Upper lobe of right lung (tissue), 1 donor: ENCODE measurements around the gene NMRK2. TPM values are rescaled to one million over a fixed set of nuclear protein-coding genes. Genes with fewer than 3 reads are reported as not detected.

Source experiments
- ATAC-seq: fragments of 200-7000 bp; cut with Tn5 transposase; one replicate; pipeline ENCODE4 v1.9.1; 2020; ENCODE audit warnings: mild to moderate bottlenecking, moderate library complexity
- DNase-seq: peaks from one replicate; pipeline ENCODE4 v3.0.0-alpha.2; 2020
- H3K27ac ChIP-seq: fragments of 200-600 bp; one replicate; pipeline ENCODE4 v1.8.0; 2022
- H3K27me3 ChIP-seq: fragments of 200-600 bp; one replicate; pipeline ENCODE4 v1.8.0; 2022; ENCODE audit warnings: mild to moderate bottlenecking
- H3K36me3 ChIP-seq: fragments of 200-600 bp; one replicate; pipeline ENCODE4 v1.8.0; 2022
- H3K4me1 ChIP-seq: fragments of 200-600 bp; one replicate; pipeline ENCODE4 v1.8.0; 2022
- H3K4me3 ChIP-seq: fragments of 200-600 bp; one replicate; pipeline ENCODE4 v1.8.0; 2022; ENCODE audit warnings: mild to moderate bottlenecking
- H3K9me3 ChIP-seq: fragments of 200-600 bp; one replicate; pipeline ENCODE4 v1.8.0; 2022
- intact Hi-C: fragments of 100-400 bp; cut with DNase I; formaldehyde crosslinking; loops from one replicate; pipeline ENCODE4 v1.11.0; 2022
- total RNA-seq: library from RNA; stranded (reverse); fragmentation: NEBNext Ultra II Directional; extraction: Animal tissue kit (Norgen Biotek cat#: 25700); gene quantifications from one replicate; pipeline ENCODE4 v1.2.1, GENCODE V29; 2021
- TF ChIP-seq, protein P1 (sequence below): fragments of 200-600 bp; IDR thresholded peaks from one replicate; pipeline ENCODE4 v1.8.0; 2022; ENCODE audit warnings: antibody characterized with exemption
- donor health status: DM: no; HTN: yes; CAD: no; lungs with severe emphysema.

NMRK2 gene
- total RNA-seq, 1 donor from 2014 or later: 1.6 TPM

DNA sequence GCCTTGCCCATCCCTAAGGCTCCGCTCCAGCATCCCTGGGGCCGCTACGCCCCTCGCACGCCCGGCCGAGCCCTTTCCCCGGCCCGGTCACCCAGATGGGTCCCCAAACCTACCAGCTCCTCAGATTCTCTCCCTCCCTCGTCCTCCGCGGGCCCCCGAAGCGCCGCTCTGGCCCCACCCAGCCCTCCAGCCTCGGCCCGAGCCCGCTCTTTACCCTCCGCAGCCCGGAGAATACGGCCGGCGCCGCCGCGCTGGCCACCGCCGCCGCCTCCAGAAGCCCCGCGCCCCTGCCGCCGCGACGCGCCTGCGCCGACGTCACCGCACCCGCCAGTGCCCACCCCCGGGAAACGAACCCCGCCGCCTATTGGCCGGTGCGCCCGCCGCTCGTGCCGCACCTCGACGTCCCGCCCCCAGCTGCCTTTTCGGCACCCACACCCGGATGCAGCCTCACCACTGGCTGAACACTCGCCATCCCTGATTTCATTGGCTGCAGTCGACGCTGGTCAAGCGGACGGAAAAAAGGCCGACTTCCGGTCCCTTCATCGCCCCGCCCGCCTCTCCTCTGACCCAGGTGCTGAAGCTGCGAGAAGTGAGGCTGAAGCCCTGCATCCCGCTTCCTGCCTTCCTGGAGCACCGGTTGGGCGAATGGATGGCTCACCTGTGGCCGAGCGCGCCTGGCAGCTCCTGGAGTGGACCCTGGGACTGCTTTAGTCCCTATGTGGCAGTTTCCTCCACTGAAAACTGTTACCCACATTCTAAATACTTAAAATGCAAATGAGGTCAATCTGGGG lies 38.1 kb downstream of the NMRK2 start, which contains the start of gene DAPK3:
DAPK3 (minus strand) TSS at position 292 of the 791 bp plus-strand sequence. CDS start 1,364 bp downstream, outside the sequence.
- Histone ChIP-seq H3K27ac (peak within 1 kb of the TSS; percentile 88), H3K36me3 (peaks cover 30% of the 10 kb centered on the region), H3K4me1 (peaks cover 44% of the 10 kb centered on the region), H3K27me3 (no peaks in the 10 kb centered on the region), H3K4me3 (peak within 1 kb of the TSS; percentile 80), H3K9me3 (no peaks in the 10 kb centered on the region)
- DNase-seq (peak; percentile 98), ATAC-seq (peak; percentile 96)
- intact Hi-C loops: no loop called here
- TF ChIP-seq, protein P1, sequence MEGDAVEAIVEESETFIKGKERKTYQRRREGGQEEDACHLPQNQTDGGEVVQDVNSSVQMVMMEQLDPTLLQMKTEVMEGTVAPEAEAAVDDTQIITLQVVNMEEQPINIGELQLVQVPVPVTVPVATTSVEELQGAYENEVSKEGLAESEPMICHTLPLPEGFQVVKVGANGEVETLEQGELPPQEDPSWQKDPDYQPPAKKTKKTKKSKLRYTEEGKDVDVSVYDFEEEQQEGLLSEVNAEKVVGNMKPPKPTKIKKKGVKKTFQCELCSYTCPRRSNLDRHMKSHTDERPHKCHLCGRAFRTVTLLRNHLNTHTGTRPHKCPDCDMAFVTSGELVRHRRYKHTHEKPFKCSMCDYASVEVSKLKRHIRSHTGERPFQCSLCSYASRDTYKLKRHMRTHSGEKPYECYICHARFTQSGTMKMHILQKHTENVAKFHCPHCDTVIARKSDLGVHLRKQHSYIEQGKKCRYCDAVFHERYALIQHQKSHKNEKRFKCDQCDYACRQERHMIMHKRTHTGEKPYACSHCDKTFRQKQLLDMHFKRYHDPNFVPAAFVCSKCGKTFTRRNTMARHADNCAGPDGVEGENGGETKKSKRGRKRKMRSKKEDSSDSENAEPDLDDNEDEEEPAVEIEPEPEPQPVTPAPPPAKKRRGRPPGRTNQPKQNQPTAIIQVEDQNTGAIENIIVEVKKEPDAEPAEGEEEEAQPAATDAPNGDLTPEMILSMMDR: no peak

DNA sequence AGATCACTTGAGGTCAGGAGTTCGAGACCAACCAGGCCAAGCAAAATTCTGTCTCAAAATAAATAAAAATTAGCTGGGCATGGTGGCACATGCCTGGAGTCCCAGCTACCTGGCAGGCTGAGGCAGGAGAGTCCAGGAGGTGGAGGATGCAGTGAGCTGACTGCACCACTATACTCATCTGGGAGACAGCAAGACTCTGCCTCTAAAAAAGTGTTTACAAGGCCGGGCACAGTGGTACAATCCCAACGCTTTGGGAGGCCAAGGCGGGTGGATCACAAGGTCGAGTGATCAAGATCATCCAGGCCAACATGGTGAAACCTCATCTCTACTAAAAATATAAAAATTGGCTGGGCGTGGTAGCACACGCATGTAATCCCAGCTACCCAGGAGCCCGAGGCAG lies 42.3 kb downstream of the NMRK2 start:
- no peak overlapping the region for H3K27ac ChIP-seq
- peaks cover 52% of the 10 kb centered on the region for H3K36me3 ChIP-seq
- H3K9me3 ChIP-seq: no peaks in the 10 kb centered on the region
- TF ChIP-seq, protein P1: no peak
- DNase-seq (no peak), ATAC-seq (no peak)
- H3K4me1 ChIP-seq: peaks cover 7% of the 10 kb centered on the region
- intact Hi-C loops: no loop called here
- H3K4me3 ChIP-seq: no peak overlapping the region
- no peaks in the 10 kb centered on the region for H3K27me3 ChIP-seq

DNA sequence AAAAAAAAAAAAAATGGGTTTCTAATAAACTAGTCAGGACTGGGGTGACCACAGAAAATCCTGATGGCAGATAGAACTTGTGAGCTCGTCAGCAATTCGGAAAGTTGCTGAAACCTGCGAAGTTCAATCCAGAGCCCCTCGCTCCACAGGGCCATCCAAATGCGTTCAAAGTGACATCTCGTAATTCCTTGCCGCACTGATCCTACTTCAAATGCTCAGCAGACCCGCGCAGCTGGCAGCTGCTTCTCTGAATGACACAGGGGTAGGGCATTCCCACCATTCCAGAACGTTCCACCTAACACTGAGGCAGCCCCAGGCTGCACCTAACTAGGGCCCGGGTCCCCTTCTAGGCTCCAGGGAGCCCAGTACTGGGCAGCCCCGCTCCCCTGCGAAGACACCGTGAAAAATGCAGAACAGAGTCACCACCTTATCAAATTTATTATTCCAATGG lies 42.8 kb downstream of the NMRK2 start:
- TF ChIP-seq, protein P1: no peak
- Histone ChIP-seq H3K27ac (no peak overlapping the region), H3K36me3 (peaks cover 57% of the 10 kb centered on the region), H3K4me3 (no peak overlapping the region), H3K4me1 (peaks cover 5% of the 10 kb centered on the region), H3K27me3 (no peaks in the 10 kb centered on the region), H3K9me3 (no peaks in the 10 kb centered on the region)
- no peak for ATAC-seq
- intact Hi-C loops: no loop called here
- DNase-seq: no peak

DNA sequence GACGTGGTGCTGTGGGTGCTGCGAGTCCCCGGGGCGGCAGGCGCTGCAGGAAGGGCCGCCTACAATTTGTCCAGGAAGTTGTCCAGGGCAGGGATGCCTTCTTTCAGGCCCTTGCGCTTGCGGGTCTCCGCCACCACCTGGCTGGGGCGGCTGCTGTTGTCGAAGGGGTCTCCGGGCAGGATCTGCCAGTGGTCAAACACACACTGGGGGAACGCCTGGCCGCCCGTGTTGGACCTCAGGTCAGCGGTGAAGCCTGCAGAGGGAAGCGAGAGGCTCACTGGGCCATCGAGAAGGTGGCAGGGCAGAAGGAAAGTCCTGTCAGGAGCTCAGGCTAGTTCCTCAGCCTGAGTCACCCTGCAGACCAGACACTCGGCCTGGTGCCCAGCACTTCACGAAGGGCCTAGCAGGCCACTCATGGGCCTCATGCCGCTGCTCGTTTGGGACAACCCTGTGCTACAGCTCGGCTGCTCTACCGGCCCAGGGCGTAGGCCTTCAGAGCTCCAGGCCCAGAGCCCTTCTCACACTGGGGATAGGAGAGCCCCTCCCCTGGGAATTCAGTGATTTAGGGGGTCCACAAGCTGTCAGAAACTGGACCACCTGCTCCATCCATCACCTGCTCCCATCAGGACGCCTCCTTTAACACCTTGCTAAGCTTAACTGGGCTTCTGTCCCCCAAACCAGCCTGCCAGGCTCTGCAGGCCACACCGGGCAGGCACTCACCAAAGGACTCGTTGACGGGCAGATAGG lies 43.8 kb downstream of the NMRK2 start:
- Histone ChIP-seq H3K27ac (no peak overlapping the region), H3K4me1 (peaks cover under 1% of the 10 kb centered on the region), H3K9me3 (no peaks in the 10 kb centered on the region), H3K27me3 (no peaks in the 10 kb centered on the region), H3K4me3 (no peak overlapping the region), H3K36me3 (peaks cover 68% of the 10 kb centered on the region)
- intact Hi-C loops: no loop called here
- ATAC-seq (peak; percentile 8), DNase-seq (no peak)
- TF ChIP-seq, protein P1: no peak

DNA sequence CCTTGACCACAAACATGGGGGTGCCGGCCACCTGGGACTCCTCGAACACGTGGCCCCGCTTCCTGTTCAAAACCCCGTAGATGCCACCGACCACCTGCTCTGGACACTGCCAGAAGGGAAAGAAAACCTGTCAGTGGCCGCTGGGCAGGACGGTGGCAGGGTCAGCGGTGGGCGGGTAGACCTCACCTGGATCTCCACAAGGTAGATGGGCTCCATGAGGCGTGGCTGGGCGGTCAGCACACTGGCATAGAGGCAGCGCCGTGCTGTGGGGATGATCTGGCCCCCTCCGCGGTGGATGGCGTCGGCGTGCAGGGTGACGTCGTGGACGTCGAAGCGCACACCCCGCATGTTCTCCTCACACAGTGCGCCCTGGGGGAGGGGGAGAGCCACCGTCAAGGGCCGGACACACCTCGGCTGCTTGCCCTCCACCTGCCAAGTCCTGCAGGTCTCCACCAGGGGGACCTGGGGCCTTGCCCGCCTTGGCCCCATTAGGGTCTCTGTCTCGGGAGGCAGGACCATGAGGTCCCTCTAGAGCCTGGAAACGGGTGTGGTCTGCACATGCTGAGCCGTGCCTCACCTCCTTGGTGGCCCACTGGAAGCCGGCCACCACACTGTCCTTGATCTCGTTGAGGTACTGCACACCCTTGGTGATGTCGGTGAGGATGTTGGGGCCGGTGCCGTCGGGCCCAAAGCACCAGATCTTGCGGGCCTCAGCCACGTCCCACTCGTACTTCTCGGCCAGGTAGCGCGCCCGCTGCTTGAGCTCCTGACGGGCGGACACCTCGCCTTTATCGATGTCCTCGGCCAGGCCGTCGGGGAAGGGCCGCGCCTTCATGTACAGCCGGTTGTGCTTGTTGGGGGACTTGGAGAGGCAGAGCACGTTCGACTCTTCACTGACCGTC lies 44.6 kb downstream of the NMRK2 start:
- ATAC-seq: peak; percentile 3
- intact Hi-C loops: no loop called here
- Histone ChIP-seq H3K36me3 (peaks cover 76% of the 10 kb centered on the region), H3K4me3 (no peak overlapping the region), H3K27ac (no peak overlapping the region), H3K9me3 (no peaks in the 10 kb centered on the region), H3K27me3 (no peaks in the 10 kb centered on the region), H3K4me1 (no peaks in the 10 kb centered on the region)
- DNase-seq: no peak
- TF ChIP-seq, protein P1: no peak
